Breast epithelium (tissue), 4 donors: ENCODE results near the gene AMPH. TPM values are rescaled to one million over a fixed set of nuclear protein-coding genes. Genes with fewer than 3 reads are reported as not detected.
"Not testable (repeated sequence)": the region's sequence is repeated elsewhere in the genome, so short reads cannot be mapped to it uniquely, and the experiment has no call there.

ENCODE experiments used
- DNase-seq, 2 donors: peaks; one replicate each; pipeline ENCODE4 v3.0.0-alpha.2; 2019; ENCODE audit warnings: low spot score in 2 of 2
- H3K27ac ChIP-seq, 2 donors: fragments of 200-600 bp; sonication (generic) in 1 of 2; one replicate each; pipeline ENCODE4 v1.5.1; 2016 to 2019; ENCODE audit warnings: mild to moderate bottlenecking in 1 of 2
- H3K27me3 ChIP-seq, 2 donors: fragments of 200-600 bp; sonication (generic) in 1 of 2; one replicate each; pipeline versions ENCODE4 v1.5.1 to v1.6.0; 2017 to 2019; ENCODE audit warnings: control low read depth in 1 of 2, mild to moderate bottlenecking in 1 of 2
- H3K36me3 ChIP-seq: fragments of 200-600 bp; one replicate; pipeline ENCODE4 v1.5.1; 2019
- H3K4me1 ChIP-seq, 2 donors: fragments of 200-600 bp; sonication (generic); one replicate each; pipeline ENCODE4 v1.5.1; 2016 to 2019; ENCODE audit warnings: control low read depth in 1 of 2
- H3K4me3 ChIP-seq, 3 donors: fragments of 200-600 bp; sonication (generic); 1 replicate in 2 of 3; 2 replicates in 1 of 3; pipeline ENCODE4 v1.5.1; 2016 to 2019; ENCODE audit warnings: mild to moderate bottlenecking in 3 of 3, moderate library complexity in 2 of 3
- H3K9me3 ChIP-seq, 2 donors: fragments of 200-600 bp; sonication (generic) in 1 of 2; one replicate each; pipeline ENCODE4 v1.5.1; 2016 to 2019; ENCODE audit warnings: control low read depth in 1 of 2
- POLR2A ChIP-seq: fragments of 450-650 bp; IDR thresholded peaks from one replicate; pipeline ENCODE4 v1.6.1; 2016; ENCODE audit warnings: antibody characterized with exemption, mild to moderate bottlenecking, moderate library complexity
- POLR2AphosphoS5 ChIP-seq, 3 donors: sonication (generic); formaldehyde crosslinking; IDR thresholded peaks; one replicate each; pipeline ENCODE4 v1.6.1; 2017; ENCODE audit warnings: antibody characterized with exemption in 3 of 3
- intact Hi-C: fragments of 100-400 bp; cut with DNase I; formaldehyde crosslinking; loops from one replicate; pipeline ENCODE4 v1.15.1; 2023; ENCODE audit warnings: low total_unique reads
- total RNA-seq, 3 donors: library from RNA; depleted of rRNA; stranded (reverse); fragments of >200 nt; gene quantifications; one replicate each; pipeline ENCODE4 v1.1.0, GENCODE V29; 2016
- TF ChIP-seq, protein P1 (sequence below), 3 donors: fragments of 450-650 bp; IDR thresholded peaks; one replicate each; pipeline ENCODE4 v1.5.1; 2016 to 2017; ENCODE audit warnings: antibody characterized with exemption in 3 of 3, mild to moderate bottlenecking in 3 of 3, moderate library complexity in 3 of 3

AMPH gene
- total RNA-seq, 3 donors from 2014 or later, result 5.0 to 31.0 (median 15.1) TPM

DNA sequence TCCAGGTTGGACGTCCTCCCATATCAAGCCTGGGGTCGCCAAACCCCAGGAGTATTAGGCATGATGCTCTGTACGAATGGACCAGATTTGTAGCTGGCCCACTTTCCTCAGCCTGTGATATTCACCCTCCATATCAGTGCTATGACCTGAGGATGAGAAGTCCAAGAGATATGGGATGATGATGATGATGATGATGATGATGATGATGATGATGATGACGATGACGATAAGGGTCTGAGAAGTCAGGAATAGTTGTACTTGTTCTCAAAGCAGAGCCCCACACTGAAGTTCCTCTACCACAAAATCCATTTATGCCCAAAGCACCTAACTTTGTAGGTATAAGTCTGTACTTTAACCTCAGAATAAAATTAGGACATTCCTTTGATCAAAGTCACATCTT is 50.7 kb downstream of the AMPH start:
- DNase-seq, result no peak
- Histone ChIP-seq H3K4me1 (no peaks in the 10 kb centered on the region), H3K27me3 (no peaks in the 10 kb centered on the region), H3K27ac (no peak overlapping the region), H3K36me3 (no peaks in the 10 kb centered on the region), H3K9me3 (no peaks in the 10 kb centered on the region), H3K4me3 (no peak overlapping the region)
- TF ChIP-seq POLR2A, result no peak
- TF ChIP-seq POLR2AphosphoS5 (IDR thresholded peaks at IDR 0.05), result no peak
- TF ChIP-seq, protein P1, sequence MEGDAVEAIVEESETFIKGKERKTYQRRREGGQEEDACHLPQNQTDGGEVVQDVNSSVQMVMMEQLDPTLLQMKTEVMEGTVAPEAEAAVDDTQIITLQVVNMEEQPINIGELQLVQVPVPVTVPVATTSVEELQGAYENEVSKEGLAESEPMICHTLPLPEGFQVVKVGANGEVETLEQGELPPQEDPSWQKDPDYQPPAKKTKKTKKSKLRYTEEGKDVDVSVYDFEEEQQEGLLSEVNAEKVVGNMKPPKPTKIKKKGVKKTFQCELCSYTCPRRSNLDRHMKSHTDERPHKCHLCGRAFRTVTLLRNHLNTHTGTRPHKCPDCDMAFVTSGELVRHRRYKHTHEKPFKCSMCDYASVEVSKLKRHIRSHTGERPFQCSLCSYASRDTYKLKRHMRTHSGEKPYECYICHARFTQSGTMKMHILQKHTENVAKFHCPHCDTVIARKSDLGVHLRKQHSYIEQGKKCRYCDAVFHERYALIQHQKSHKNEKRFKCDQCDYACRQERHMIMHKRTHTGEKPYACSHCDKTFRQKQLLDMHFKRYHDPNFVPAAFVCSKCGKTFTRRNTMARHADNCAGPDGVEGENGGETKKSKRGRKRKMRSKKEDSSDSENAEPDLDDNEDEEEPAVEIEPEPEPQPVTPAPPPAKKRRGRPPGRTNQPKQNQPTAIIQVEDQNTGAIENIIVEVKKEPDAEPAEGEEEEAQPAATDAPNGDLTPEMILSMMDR (IDR thresholded peaks at IDR 0.05), result no peak
- intact Hi-C loops, result no loop called here

DNA sequence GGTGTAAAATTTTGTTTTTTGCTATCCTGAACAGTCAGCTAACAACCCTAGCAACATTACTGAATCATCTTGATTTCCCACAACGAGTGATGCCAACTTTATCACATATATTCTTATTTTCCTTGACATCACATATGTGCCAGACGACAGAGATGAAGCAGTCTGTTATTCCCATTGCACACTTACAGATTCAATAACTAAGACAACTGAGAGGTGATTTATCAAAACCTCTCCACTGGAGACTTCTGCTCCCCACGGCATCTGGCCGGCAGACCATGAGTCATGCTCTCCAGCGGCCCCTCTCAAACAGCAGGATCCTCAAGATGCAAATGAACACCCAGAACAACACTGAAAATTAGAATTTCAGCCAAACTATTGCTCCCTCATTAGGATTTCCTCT is 57.1 kb downstream of the AMPH start:
- intact Hi-C loops, result no loop called here
- no peaks in the 10 kb centered on the region for H3K9me3 ChIP-seq
- no peaks in the 10 kb centered on the region for H3K36me3 ChIP-seq
- no peak overlapping the region for H3K4me3 ChIP-seq
- H3K4me1 ChIP-seq, result no peaks in the 10 kb centered on the region
- TF ChIP-seq POLR2AphosphoS5 (IDR thresholded peaks at IDR 0.05) (no peak), POLR2A (no peak)
- TF ChIP-seq, protein P1 (IDR thresholded peaks at IDR 0.05), result no peak
- no peak overlapping the region for H3K27ac ChIP-seq
- no peak for DNase-seq
- H3K27me3 ChIP-seq, result no peaks in the 10 kb centered on the region

DNA sequence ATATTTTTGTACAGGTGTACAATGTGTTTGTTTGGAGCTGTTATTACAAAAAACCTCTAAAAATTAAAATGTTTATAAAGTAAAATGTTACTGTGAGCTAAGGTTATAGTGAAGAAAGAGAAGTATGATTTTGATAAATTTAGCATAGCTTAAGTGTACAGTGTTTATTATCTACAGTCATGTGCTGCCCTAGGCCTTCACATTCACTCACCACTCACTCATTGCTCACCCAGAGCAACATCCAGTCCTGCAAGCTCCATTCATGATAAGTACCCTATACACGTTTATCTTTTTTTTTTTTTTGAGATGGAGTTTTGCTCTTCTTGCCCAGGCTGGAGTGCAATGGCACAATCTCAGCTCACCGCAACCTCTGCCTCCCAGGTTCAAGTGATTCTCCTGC is 59.6 kb downstream of the AMPH start:
- H3K9me3 ChIP-seq, DNase-seq, H3K27ac ChIP-seq, H3K27me3 ChIP-seq, intact Hi-C loops, H3K4me3 ChIP-seq, H3K4me1 ChIP-seq, H3K36me3 ChIP-seq: not testable (repeated sequence)

DNA sequence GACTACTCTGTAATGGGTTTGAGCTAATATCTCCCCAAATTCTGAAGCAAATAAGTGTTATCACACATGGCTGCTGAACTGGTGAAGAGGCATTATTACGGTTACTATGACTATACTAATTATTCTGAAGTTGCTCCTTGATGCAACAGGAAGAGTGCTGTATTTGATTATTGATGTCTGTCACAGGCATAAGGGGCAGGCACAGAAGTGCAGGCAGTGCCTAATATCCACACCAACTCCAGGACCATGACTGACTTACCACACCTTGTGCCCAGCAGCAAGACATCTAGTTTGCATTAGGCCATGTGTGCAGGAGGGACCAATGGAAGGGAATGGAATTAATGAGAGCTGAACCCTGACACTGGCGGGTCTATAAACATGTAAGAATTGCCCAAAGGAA is 62.7 kb downstream of the AMPH start:
- Histone ChIP-seq H3K4me1 (no peaks in the 10 kb centered on the region), H3K27ac (no peak overlapping the region), H3K4me3 (no peak overlapping the region), H3K36me3 (no peaks in the 10 kb centered on the region), H3K27me3 (no peaks in the 10 kb centered on the region), H3K9me3 (no peaks in the 10 kb centered on the region)
- TF ChIP-seq, protein P1 (IDR thresholded peaks at IDR 0.05), result no peak
- TF ChIP-seq POLR2AphosphoS5 (IDR thresholded peaks at IDR 0.05), result no peak
- no peak for TF ChIP-seq POLR2A
- DNase-seq, result no peak
- intact Hi-C loops, result no loop called here

DNA sequence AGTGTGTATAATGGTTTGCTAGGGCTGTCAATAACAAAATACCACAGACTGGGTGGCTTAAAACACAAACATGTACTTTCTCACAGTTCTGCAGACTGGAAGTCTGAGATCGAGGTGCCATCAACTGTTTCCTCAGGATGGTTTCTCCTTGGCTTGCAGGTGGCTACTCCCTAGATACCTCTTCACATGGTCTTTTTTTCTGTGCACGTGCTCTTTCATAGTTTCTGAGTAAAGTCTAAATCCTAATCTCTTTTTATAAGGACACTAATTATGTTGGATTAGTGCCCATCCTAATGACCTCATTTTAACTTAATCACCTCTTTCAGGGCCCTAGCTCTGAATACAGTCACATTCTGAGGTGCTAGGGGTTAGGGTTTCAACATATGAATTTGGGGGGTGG is 65.9 kb downstream of the AMPH start:
- Histone ChIP-seq H3K4me3 (no peak overlapping the region), H3K27ac (no peak overlapping the region), H3K9me3 (no peaks in the 10 kb centered on the region), H3K4me1 (no peaks in the 10 kb centered on the region), H3K27me3 (no peaks in the 10 kb centered on the region), H3K36me3 (no peaks in the 10 kb centered on the region)
- TF ChIP-seq POLR2AphosphoS5 (IDR thresholded peaks at IDR 0.05) (no peak), POLR2A (no peak)
- TF ChIP-seq, protein P1 (IDR thresholded peaks at IDR 0.05), result no peak
- intact Hi-C loops, result no loop called here
- no peak for DNase-seq

DNA sequence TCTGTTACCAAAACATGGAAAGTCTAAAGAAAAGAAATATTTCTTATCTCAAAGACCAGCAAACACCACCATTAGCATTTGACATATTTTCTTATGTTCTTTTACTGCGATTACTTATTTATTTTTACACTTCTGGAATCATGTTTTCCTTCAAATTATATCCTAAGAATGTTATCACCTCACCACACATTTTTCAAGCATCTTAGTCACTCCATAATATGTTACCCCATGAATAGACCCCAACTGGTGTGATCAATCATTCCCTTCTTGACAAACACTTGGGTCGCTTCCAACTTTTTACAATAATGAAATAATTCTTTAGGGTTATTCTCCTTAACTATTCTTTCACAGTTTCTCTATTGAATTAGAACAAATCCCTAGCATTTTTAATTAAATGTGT is 67.4 kb downstream of the AMPH start:
- Histone ChIP-seq H3K4me1 (no peaks in the 10 kb centered on the region), H3K27ac (no peak overlapping the region), H3K27me3 (no peaks in the 10 kb centered on the region), H3K36me3 (no peaks in the 10 kb centered on the region), H3K4me3 (no peak overlapping the region), H3K9me3 (no peaks in the 10 kb centered on the region)
- TF ChIP-seq, protein P1 (IDR thresholded peaks at IDR 0.05), result no peak
- TF ChIP-seq POLR2A (no peak), POLR2AphosphoS5 (IDR thresholded peaks at IDR 0.05) (no peak)
- DNase-seq, result no peak
- intact Hi-C loops, result no loop called here
